Measurements from ENCODE around the gene FA2H.
"Not testable (repeated sequence)": the region's sequence is repeated elsewhere in the genome, so short reads cannot be mapped to it uniquely, and the experiment has no call there.

The FA2H gene

DNA sequence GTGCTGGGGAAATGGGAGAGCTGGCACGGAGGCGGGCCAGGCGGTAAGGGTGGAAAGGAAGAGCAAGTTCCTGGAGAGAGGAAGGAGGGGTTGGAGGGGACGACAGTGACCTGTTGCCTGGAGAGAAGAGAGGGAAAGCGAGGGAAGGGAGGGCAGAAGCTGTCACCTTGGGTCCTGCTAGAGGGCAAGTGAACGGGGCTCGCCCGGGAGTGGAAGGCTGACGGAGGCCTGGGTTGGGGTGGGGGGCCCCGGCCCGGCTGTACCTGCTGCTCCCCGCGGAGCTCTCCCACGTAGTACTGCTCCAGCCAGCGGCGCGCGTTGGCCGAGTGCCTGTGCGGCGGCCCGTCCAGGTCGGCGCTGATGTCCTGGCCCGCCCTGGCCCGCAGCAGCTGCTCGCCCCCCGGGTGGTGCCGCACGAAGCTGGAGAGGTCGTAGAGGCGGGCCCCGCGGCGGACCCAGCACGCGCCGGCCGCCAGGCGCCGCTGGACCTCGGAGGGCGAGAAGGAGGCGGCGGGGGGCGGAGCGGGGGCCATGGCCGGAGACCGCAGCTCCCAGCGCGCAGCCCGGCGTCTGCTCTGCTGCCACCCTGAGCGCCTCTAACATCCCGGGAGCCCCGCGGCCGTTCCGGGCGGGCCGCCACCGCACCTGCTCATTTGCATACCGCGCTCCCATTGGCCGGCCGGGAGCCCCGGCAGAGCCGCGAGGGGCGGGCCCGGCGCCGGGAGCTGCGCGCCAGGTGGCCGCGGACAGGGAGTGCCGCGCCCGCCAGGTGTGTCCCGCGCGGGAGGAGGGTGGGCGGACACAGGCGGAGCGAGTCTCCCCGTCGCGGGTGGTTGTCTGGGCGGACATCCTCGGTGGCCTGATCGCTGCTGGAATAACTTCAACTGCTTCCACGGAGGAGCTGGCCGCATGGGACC lies at the start of gene FA2H:
TSS of gene FA2H (minus strand) at position 598 of the 917 bp plus-strand sequence. CDS start at position 533, 65 bp downstream.
- TF ChIP-seq YY1 (IDR thresholded peaks at IDR 0.05; ENCODE audit: insufficient read depth, insufficient read length) (no peak), ZNF274 (IDR thresholded peaks at IDR 0.05; ENCODE audit: low read depth, low read length) (no peak), SUZ12 (IDR thresholded peaks at IDR 0.05; ENCODE audit: extremely low read depth, insufficient read depth, insufficient read length) (no peak)
- Histone ChIP-seq H3K9ac (ENCODE audit: insufficient read length, low read depth) (peak within 1 kb of the TSS; percentile 78), H3K27me3 (ENCODE audit: insufficient read depth, insufficient read length) (peaks cover 42% of the 10 kb centered on the region), H3K4me1 (ENCODE audit: insufficient read depth, insufficient read length) (peaks cover 4% of the 10 kb centered on the region), H3K36me3 (ENCODE audit: insufficient read depth, insufficient read length, low read length) (no peaks in the 10 kb centered on the region), H3K9me3 (ENCODE audit: insufficient read depth, low read length) (no peaks in the 10 kb centered on the region), H3K4me3 (ENCODE audit: insufficient read length, low read depth) (peak within 1 kb of the TSS; percentile 61)
- peak; percentile 54 for DNase-seq (ENCODE audit: low read depth, low spot score)

DNA sequence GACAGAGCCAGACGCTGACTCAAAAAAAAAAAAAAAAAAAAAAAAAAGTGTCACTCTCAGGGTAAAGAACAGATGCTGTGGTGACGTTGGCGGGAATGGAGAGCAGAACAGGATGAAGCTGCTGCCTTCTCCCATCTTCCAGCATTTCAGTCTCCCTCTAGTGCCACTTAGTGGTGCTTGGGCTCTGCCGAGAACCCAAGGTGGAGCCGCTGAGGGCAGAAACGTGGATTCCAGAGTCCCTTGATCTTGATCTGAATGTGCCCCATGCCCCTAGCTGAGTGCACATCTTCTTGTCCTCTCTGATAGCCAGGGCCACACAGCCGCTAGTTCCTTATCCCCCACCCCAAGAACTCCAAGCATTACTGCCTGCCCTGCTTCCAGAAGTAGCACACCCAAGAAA lies 43.2 kb upstream of the FA2H start:
- Histone ChIP-seq H3K36me3 (ENCODE audit: insufficient read depth, insufficient read length, low read length) (no peaks in the 10 kb centered on the region), H3K4me1 (ENCODE audit: insufficient read depth, insufficient read length) (no peaks in the 10 kb centered on the region), H3K4me3 (ENCODE audit: insufficient read length, low read depth) (no peak overlapping the region), H3K9me3 (ENCODE audit: insufficient read depth, low read length) (no peaks in the 10 kb centered on the region), H3K27me3 (ENCODE audit: insufficient read depth, insufficient read length) (no peaks in the 10 kb centered on the region), H3K9ac (ENCODE audit: insufficient read length, low read depth) (no peak overlapping the region)
- TF ChIP-seq SUZ12 (IDR thresholded peaks at IDR 0.05; ENCODE audit: extremely low read depth, insufficient read depth, insufficient read length) (no peak), ZNF274 (IDR thresholded peaks at IDR 0.05; ENCODE audit: low read depth, low read length) (no peak), YY1 (IDR thresholded peaks at IDR 0.05; ENCODE audit: insufficient read depth, insufficient read length) (no peak)
- no peak for DNase-seq (ENCODE audit: low read depth, low spot score)

- Histone ChIP-seq H3K36me3 (ENCODE audit: insufficient read depth, insufficient read length, low read length) (no peaks in the 10 kb centered on the region), H3K4me3 (ENCODE audit: insufficient read length, low read depth) (no peak overlapping the region), H3K9me3 (ENCODE audit: insufficient read depth, low read length) (peaks cover 18% of the 10 kb centered on the region), H3K4me1 (ENCODE audit: insufficient read depth, insufficient read length) (no peaks in the 10 kb centered on the region), H3K27me3 (ENCODE audit: insufficient read depth, insufficient read length) (no peaks in the 10 kb centered on the region), H3K9ac (ENCODE audit: insufficient read length, low read depth) (no peak overlapping the region)
- TF ChIP-seq ZNF274 (IDR thresholded peaks at IDR 0.05; ENCODE audit: low read depth, low read length) (no peak), SUZ12 (IDR thresholded peaks at IDR 0.05; ENCODE audit: extremely low read depth, insufficient read depth, insufficient read length) (no peak), YY1 (IDR thresholded peaks at IDR 0.05; ENCODE audit: insufficient read depth, insufficient read length) (no peak)
- DNase-seq (ENCODE audit: low read depth, low spot score): peak; percentile 90
Observed at GRCh38 chr16:74813109-74813641, 38.6 kb upstream of the FA2H start.

GRCh38 chr16:74811911-74812310 lies 37.3 kb upstream of the FA2H start:
- no peak for TF ChIP-seq ZNF274 (IDR thresholded peaks at IDR 0.05; ENCODE audit: low read depth, low read length)
- Histone ChIP-seq H3K9ac (ENCODE audit: insufficient read length, low read depth) (no peak overlapping the region), H3K4me3 (ENCODE audit: insufficient read length, low read depth) (no peak overlapping the region), H3K9me3 (ENCODE audit: insufficient read depth, low read length) (peaks cover 30% of the 10 kb centered on the region), H3K27me3 (ENCODE audit: insufficient read depth, insufficient read length) (no peaks in the 10 kb centered on the region), H3K4me1 (ENCODE audit: insufficient read depth, insufficient read length) (no peaks in the 10 kb centered on the region), H3K36me3 (ENCODE audit: insufficient read depth, insufficient read length, low read length) (no peaks in the 10 kb centered on the region)
- no peak for DNase-seq (ENCODE audit: low read depth, low spot score)

DNA sequence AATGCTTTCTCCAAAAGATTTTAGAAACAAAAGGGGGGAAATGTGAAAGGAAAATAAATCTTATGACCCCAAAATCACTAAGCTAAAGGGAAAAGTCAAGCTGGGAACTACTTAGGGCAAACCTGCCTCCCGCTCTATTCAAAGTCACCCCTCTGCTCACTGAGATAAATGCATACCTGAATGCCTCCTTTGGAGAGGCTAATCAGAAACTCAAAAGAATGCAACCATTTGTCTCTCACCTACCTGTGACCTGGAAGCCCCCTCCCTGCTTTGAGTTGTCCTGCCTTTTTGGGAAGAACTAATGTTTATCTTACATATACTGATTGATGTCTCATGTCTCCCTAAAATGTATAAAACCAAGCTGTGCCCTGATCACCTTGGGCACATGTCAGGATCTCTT lies 36.6 kb upstream of the FA2H start:
- not testable (repeated sequence) for H3K36me3 ChIP-seq (ENCODE audit: insufficient read depth, insufficient read length, low read length); DNase-seq (ENCODE audit: low read depth, low spot score); H3K27me3 ChIP-seq (ENCODE audit: insufficient read depth, insufficient read length); H3K9ac ChIP-seq (ENCODE audit: insufficient read length, low read depth); H3K4me1 ChIP-seq (ENCODE audit: insufficient read depth, insufficient read length); H3K4me3 ChIP-seq (ENCODE audit: insufficient read length, low read depth)
- peaks cover 37% of the 10 kb centered on the region for H3K9me3 ChIP-seq (ENCODE audit: insufficient read depth, low read length)

DNA sequence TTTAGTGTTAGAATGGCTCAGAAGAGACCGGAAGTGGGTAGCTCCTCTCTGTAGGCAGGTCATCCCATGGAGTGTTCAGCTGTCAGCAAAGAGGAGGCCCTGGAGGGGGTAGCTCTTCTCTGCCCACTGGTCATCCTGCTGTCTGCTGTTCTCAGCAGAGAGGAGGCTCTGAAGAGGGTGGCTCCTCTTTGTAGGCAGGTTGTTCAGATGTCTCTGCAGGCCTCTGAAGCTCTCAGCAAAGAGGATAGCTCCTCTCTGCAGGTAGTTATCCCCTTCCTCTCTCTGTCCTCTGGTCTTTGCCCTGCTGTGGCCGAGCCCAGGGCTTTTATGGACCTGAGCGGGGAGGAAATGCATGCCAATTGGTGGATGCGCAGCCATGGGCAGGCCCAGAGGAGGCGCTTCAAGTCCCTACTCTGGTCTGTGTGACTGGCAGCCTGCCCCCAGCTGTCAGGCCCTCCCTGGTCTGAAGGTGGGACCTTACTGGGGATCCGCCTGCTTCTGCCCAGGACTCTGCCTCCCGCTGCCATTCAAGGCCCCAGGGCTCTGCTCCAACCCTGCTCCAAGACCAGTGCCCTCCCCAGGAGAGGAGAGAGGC lies 32.5 kb upstream of the FA2H start:
- no peak for DNase-seq (ENCODE audit: low read depth, low spot score)
- Histone ChIP-seq H3K4me3 (ENCODE audit: insufficient read length, low read depth) (no peak overlapping the region), H3K4me1 (ENCODE audit: insufficient read depth, insufficient read length) (no peaks in the 10 kb centered on the region), H3K9me3 (ENCODE audit: insufficient read depth, low read length) (peaks cover 47% of the 10 kb centered on the region), H3K27me3 (ENCODE audit: insufficient read depth, insufficient read length) (no peaks in the 10 kb centered on the region), H3K9ac (ENCODE audit: insufficient read length, low read depth) (no peak overlapping the region), H3K36me3 (ENCODE audit: insufficient read depth, insufficient read length, low read length) (no peaks in the 10 kb centered on the region)
- TF ChIP-seq SUZ12 (IDR thresholded peaks at IDR 0.05; ENCODE audit: extremely low read depth, insufficient read depth, insufficient read length) (no peak), YY1 (IDR thresholded peaks at IDR 0.05; ENCODE audit: insufficient read depth, insufficient read length) (no peak), ZNF274 (IDR thresholded peaks at IDR 0.05; ENCODE audit: low read depth, low read length) (no peak)

GRCh38 chr16:74800216-74800871 lies 25.7 kb upstream of the FA2H start:
- Histone ChIP-seq H3K4me1 (ENCODE audit: insufficient read depth, insufficient read length) (no peaks in the 10 kb centered on the region), H3K4me3 (ENCODE audit: insufficient read length, low read depth) (no peak overlapping the region), H3K9me3 (ENCODE audit: insufficient read depth, low read length) (peaks cover 35% of the 10 kb centered on the region), H3K36me3 (ENCODE audit: insufficient read depth, insufficient read length, low read length) (no peaks in the 10 kb centered on the region), H3K27me3 (ENCODE audit: insufficient read depth, insufficient read length) (no peaks in the 10 kb centered on the region), H3K9ac (ENCODE audit: insufficient read length, low read depth) (no peak overlapping the region)
- no peak for DNase-seq (ENCODE audit: low read depth, low spot score)
- TF ChIP-seq SUZ12 (IDR thresholded peaks at IDR 0.05; ENCODE audit: extremely low read depth, insufficient read depth, insufficient read length) (no peak), YY1 (IDR thresholded peaks at IDR 0.05; ENCODE audit: insufficient read depth, insufficient read length) (no peak), ZNF274 (IDR thresholded peaks at IDR 0.05; ENCODE audit: low read depth, low read length) (no peak)
